Gastroesophageal sphincter (tissue), 4 donors: ENCODE data around the gene CDKN2AIPNL. TPM values are rescaled to one million over a fixed set of nuclear protein-coding genes. Genes with fewer than 3 reads are reported as not detected.

Source experiments
- ATAC-seq: fragments of 150-250 bp; one replicate; pipeline ENCODE4 v1.9.1; 2016; ENCODE audit warnings: mild to moderate bottlenecking, moderate library complexity
- H3K27ac ChIP-seq, 4 donors: fragments of 200-600 bp; sonication (generic) in 3 of 4; 1 replicate in 3 of 4; 2 replicates in 1 of 4; pipeline ENCODE4 v1.5.1; 2016 to 2019
- H3K27me3 ChIP-seq: fragments of 200-600 bp; sonication (generic); one replicate; pipeline ENCODE4 v1.5.1; 2019
- H3K36me3 ChIP-seq, 2 donors: fragments of 200-600 bp; sonication (generic); one replicate each; pipeline ENCODE4 v1.5.1; 2019; ENCODE audit warnings: control low read depth in 1 of 2
- H3K4me1 ChIP-seq, 3 donors: fragments of 200-600 bp; sonication (generic); 1 replicate in 2 of 3; 2 replicates in 1 of 3; pipeline ENCODE4 v1.5.1; 2016 to 2019; ENCODE audit warnings: control low read depth in 2 of 3
- H3K4me3 ChIP-seq, 2 donors: fragments of 200-600 bp; sonication (generic); one replicate each; pipeline ENCODE4 v1.5.1; 2019; ENCODE audit warnings: mild to moderate bottlenecking in 1 of 2, moderate library complexity in 1 of 2
- H3K9me3 ChIP-seq, 3 donors: fragments of 200-600 bp; sonication (generic); one replicate each; pipeline ENCODE4 v1.5.1; 2017 to 2019; ENCODE audit warnings: control low read depth in 2 of 3
- EP300 ChIP-seq: sonication (generic); formaldehyde crosslinking; IDR thresholded peaks from one replicate; pipeline ENCODE4 v1.6.1; 2017; ENCODE audit warnings: antibody characterized with exemption, mild to moderate bottlenecking
- POLR2A ChIP-seq, 2 donors: fragments of 450-650 bp; IDR thresholded peaks; one replicate each; pipeline ENCODE4 v1.6.1; 2017; ENCODE audit warnings: antibody characterized with exemption in 2 of 2, mild to moderate bottlenecking in 2 of 2, moderate library complexity in 1 of 2
- POLR2AphosphoS5 ChIP-seq: sonication (generic); formaldehyde crosslinking; IDR thresholded peaks from one replicate; pipeline ENCODE4 v1.6.1; 2017; ENCODE audit warnings: antibody characterized with exemption
- WGBS, 2 donors: methylation state at CpG; one replicate each; pipeline ENCODE4 v1.1.5; 2018; ENCODE audit warnings: low coverage in 1 of 2; 5-methylcytosine and 5-hydroxymethylcytosine counted together
- total RNA-seq, 4 donors: library from RNA; depleted of rRNA; stranded (reverse); fragments of >200 nt; gene quantifications; one replicate each; pipeline ENCODE4 v1.1.0, GENCODE V29; 2016
- TF ChIP-seq, protein P1 (sequence below), 4 experiments: fragments of 200-600 bp in 2 of 4; fragments of 450-650 bp in 2 of 4; sonication (generic) in 1 of 4; IDR thresholded peaks; one replicate each; pipeline ENCODE4 v1.5.1; 2017 to 2019; ENCODE audit warnings: antibody characterized with exemption in 4 of 4, mild to moderate bottlenecking in 2 of 4, moderate library complexity in 2 of 4

CDKN2AIPNL gene
- total RNA-seq, 4 donors from 2014 or later = 15.1 to 25.7 (median 21.0) TPM

DNA sequence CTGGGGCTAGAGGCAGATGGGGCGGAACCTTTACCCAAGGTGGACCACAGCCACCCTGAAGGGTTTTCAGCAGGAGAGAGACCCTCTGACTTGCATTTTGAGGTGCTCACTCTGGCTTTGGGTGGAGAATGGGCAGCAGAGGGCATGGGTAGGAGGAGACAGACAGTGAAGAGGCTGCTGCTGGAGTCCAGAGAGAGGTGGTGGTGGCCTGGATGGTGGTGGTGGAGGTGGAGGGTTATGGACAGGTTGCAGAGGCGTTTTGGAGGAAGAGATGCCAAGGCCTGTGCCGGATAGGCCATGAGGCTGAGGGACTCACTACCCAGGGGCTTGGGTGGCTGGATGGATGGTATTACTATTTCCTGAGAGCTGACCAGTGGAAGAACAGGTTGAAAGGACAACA, 46.1 kb upstream of the CDKN2AIPNL start:
- Histone ChIP-seq H3K36me3 (no peaks in the 10 kb centered on the region), H3K27ac (peak overlapping the region in 2 of 4 donors; percentile 34 to 38), H3K4me3 (no peak overlapping the region), H3K27me3 (no peaks in the 10 kb centered on the region), H3K9me3 (no peaks in the 10 kb centered on the region), H3K4me1 (peaks cover 0 to 17% (median 6%) of the 10 kb centered on the region in 3 donors)
- TF ChIP-seq POLR2A (IDR thresholded peaks at IDR 0.05) = no peak
- no peak for TF ChIP-seq EP300
- no peak for TF ChIP-seq POLR2AphosphoS5
- TF ChIP-seq, protein P1, sequence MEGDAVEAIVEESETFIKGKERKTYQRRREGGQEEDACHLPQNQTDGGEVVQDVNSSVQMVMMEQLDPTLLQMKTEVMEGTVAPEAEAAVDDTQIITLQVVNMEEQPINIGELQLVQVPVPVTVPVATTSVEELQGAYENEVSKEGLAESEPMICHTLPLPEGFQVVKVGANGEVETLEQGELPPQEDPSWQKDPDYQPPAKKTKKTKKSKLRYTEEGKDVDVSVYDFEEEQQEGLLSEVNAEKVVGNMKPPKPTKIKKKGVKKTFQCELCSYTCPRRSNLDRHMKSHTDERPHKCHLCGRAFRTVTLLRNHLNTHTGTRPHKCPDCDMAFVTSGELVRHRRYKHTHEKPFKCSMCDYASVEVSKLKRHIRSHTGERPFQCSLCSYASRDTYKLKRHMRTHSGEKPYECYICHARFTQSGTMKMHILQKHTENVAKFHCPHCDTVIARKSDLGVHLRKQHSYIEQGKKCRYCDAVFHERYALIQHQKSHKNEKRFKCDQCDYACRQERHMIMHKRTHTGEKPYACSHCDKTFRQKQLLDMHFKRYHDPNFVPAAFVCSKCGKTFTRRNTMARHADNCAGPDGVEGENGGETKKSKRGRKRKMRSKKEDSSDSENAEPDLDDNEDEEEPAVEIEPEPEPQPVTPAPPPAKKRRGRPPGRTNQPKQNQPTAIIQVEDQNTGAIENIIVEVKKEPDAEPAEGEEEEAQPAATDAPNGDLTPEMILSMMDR (IDR thresholded peaks at IDR 0.05) = no peak
- 100% methylated on average over 1 of the region's 3 CpGs for WGBS, 2 donors
- ATAC-seq = no peak

DNA sequence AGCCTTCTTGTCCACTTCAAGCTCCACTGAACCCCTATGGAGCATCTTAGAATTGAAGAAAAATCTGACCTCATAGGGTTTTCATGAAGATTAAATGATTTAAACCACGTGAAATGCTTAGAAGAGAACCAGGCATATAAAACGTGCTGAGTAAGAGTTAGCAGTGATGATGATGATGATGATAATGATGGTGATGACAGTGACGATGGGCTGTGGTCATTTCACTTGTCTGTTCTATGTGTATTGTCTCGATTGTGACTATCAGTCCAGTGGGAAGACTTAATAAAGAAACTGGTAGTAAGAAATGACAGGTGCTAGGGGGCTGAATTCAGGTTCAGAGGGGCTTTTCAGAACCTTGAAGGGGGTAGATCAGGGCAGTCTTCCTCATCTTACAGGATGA, 45.1 kb upstream of the CDKN2AIPNL start:
- TF ChIP-seq, protein P1 (IDR thresholded peaks at IDR 0.05) = no peak
- TF ChIP-seq EP300 (no peak), POLR2A (IDR thresholded peaks at IDR 0.05) (no peak), POLR2AphosphoS5 (no peak)
- ATAC-seq = no peak

DNA sequence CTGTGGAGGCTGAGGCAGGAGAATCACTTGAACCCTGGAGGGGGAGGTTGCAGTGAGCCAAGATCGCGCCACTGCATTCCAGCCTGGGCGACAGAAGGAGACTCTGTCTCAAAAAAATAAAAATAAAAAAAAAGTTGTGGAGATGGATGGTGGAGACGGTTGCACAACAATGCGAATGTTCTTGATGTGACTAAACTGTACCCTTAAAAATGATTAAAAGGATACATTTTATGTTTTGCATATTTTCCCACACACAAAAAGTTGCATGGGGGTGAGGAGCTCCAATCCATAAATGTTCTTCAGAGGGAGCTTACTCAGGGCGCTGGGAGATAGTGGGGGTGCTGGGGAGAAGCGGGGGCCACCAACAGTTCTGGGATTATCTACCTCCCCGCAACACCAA, 43.8 kb upstream of the CDKN2AIPNL start:
- Histone ChIP-seq H3K36me3 (no peaks in the 10 kb centered on the region), H3K9me3 (no peaks in the 10 kb centered on the region), H3K4me3 (no peak overlapping the region), H3K27ac (no peak overlapping the region), H3K27me3 (no peaks in the 10 kb centered on the region), H3K4me1 (peaks cover 5 to 31% (median 16%) of the 10 kb centered on the region in 3 donors)
- 90 to 95% methylated on average over 6 to 8 of the region's 8 CpGs for WGBS, 2 donors
- ATAC-seq = no peak
- TF ChIP-seq EP300 (no peak), POLR2A (IDR thresholded peaks at IDR 0.05) (no peak), POLR2AphosphoS5 (no peak)
- TF ChIP-seq, protein P1 (IDR thresholded peaks at IDR 0.05) = no peak

More for the DNA sequence above, 45.1 kb upstream of the CDKN2AIPNL start:
- Histone ChIP-seq H3K27me3 (no peaks in the 10 kb centered on the region), H3K4me3 (no peak overlapping the region), H3K27ac (no peak overlapping the region), H3K4me1 (peaks cover 3 to 24% (median 13%) of the 10 kb centered on the region in 3 donors), H3K9me3 (no peaks in the 10 kb centered on the region), H3K36me3 (no peaks in the 10 kb centered on the region)
- WGBS, 2 donors = 61 to 78% methylated on average over 4 of the region's 4 CpGs

DNA sequence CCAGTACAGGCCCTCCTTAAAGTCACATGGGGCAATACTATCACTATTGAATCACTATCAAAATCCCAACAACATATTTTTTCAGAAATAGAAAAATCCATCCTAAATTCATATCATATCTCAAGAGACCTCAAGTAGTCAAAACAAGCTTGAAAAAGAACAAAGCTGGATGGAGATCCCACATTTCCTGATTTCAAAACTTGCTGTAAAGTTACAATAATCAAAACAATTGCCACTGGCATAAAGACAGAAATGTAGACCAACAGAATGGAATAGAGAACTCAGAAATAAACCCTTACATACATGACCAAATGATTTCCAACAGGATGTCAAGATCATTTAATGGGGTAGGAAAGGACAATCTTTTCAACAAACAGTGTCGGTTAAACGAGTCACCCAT, 41.3 kb upstream of the CDKN2AIPNL start:
- H3K9me3 ChIP-seq = no peaks in the 10 kb centered on the region
- no peak overlapping the region for H3K27ac ChIP-seq
- H3K4me3 ChIP-seq = no peak overlapping the region
- no peaks in the 10 kb centered on the region for H3K36me3 ChIP-seq
- H3K4me1 ChIP-seq = peaks cover 5 to 17% (median 10%) of the 10 kb centered on the region in 3 donors
- no peaks in the 10 kb centered on the region for H3K27me3 ChIP-seq
- no peak for ATAC-seq
- TF ChIP-seq POLR2AphosphoS5 = no peak
- TF ChIP-seq, protein P1 (IDR thresholded peaks at IDR 0.05) = no peak
- TF ChIP-seq EP300 = no peak
- no peak for TF ChIP-seq POLR2A (IDR thresholded peaks at IDR 0.05)
- 85 to 92% methylated on average over 2 of the region's 2 CpGs for WGBS, 2 donors

DNA sequence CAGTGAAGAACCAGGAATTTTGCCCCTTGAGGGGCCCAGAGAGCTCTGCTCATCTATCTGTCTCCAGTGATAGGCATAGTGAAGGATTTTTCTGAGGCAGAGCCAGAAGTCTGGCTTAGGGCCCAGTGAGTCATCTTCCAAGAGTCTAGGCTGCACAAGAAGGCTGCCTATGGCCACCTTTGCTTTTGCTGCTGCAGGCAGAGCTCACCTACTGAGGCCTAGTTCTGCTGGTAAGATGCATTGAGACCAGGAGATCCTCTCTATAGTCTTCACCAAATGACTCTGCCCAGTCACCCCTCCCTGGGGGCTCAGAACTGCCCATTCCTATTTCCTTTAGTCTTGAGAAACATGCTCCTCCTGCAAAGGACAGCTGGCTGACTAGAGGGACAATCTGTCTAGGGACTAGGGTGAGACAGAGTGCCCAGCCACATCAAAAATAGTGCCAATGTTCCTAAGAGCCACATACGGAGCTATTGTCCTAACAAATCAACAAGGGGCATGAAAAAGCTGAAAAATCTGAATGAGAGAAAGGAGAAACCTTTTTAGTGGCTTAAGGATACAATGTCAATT, 40.3 kb upstream of the CDKN2AIPNL start:
- peak; percentile 77 for ATAC-seq
- no peaks in the 10 kb centered on the region for H3K27me3 ChIP-seq
- 63% methylated on average over 1 of the region's 1 CpG; no CpG with 5 or more reads in 1 of the 2 donors for WGBS, 2 donors
- H3K4me1 ChIP-seq = peaks cover 5 to 14% (median 10%) of the 10 kb centered on the region in 3 donors
- TF ChIP-seq POLR2AphosphoS5 = no peak
- H3K9me3 ChIP-seq = no peaks in the 10 kb centered on the region
- H3K27ac ChIP-seq = no peak overlapping the region
- H3K4me3 ChIP-seq = no peak overlapping the region
- H3K36me3 ChIP-seq = no peaks in the 10 kb centered on the region
